T-helper 2 cell treated with Interferon-gamma antibody and Interleukin-4, amounts not matched to agents 100 ng/mL and 5 ng/mL, for 36 hours (primary cell): ENCODE measurements around the gene GID4. TPM values are rescaled to one million over a fixed set of nuclear protein-coding genes. Genes with fewer than 3 reads are reported as not detected.

Source experiments
- intact Hi-C: fragments of 100-400 bp; cut with micrococcal nuclease; formaldehyde crosslinking; loops from one replicate; pipeline ENCODE4 v1.15.1; 2023
- total RNA-seq: library from RNA; stranded (reverse); gene quantifications from 2 replicates; pipeline ENCODE4 v1.2.3, GENCODE V29; 2022

The GID4 gene
- total RNA-seq, 1 donor from 2014 or later, result 9.4 TPM

GRCh38 chr17:18041776-18042175 lies 2.6 kb downstream of the GID4 start:
- intact Hi-C loops, result loop anchor here (5.0 kb wide), 1 partner anchor 564 kb away; the partner anchor contains the start of gene MED9

GRCh38 chr17:18042983-18043382 lies 3.8 kb downstream of the GID4 start:
- intact Hi-C loops, result loop anchor here (5.0 kb wide), 1 partner anchor 566 kb away; the partner anchor contains the start of gene MED9

DNA sequence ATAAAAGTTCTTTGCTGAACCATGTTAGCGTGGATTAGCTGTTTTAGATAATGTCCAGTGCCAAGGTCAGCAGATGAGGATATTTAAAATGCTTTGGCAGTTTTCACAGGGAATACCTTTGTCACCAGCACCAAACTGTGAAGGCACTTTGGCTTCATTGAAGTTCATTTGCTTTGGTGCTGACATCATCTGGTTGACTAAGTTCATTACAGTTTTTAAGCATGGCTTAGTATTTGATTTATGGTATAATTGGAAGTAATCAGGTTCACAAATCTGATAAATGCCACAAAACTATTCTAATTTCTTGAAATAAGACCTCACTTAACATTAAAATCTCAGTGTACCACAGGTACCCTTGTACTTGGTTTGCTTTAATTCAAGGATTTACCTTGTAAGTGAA lies 4.3 kb downstream of the GID4 start:
- intact Hi-C loops, result loop anchor here (5.0 kb wide), 1 partner anchor 566 kb away; the partner anchor contains the start of gene MED9

DNA sequence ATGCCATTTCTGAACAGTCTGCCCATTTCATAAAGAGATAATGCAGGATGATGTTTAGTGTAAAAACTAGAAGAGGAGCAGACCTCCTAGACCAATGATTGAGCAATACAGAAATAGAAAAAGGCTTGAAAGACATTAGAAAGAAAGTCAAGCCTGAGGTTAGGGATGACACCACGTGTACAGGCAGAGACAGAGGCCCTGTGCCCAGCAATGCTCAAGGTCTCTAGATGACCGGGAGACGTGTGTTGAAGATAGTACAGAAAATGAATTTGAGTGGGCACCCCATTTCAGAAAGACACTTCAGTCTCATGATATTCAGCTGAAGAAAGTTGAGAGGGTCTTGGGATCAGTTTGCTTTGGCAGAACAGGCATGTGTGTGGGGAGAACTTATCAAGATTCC lies 5.4 kb downstream of the GID4 start:
- intact Hi-C loops, result loop anchor here (5.0 kb wide), 1 partner anchor 567 kb away; the partner anchor contains the start of gene MED9

DNA sequence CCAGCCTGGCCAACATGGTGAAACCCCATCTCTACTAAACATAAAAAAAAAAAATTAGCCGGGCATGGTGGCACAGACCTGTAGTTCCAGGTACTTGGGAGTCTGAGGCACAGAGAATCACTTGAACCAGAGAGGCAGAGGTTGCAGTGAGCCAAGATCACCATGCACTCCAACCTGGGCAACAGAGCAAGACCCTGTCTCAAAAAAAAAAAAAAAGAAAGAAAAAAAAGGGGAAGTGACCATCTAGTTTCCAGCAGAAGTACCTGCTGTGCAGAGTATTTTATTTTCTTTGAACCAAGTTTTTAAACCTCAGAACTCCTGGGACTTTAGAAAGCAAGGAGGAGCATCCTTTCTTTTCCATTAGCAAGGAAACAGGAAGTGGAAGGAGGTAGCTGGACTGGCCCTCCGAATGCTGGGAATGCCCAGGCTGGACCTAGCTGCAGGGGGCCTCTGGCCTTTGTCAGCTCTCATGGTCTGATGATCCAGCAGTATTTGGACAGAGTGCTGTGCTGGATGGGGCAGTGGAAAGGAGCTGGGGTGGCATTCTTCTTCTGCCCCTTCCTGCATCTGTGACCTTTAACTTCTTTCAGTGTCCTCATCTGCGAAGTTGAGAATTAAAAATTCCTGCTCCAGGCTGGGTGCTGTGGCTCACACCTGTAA lies 6.6 kb downstream of the GID4 start:
- intact Hi-C loops, result no loop called here

DNA sequence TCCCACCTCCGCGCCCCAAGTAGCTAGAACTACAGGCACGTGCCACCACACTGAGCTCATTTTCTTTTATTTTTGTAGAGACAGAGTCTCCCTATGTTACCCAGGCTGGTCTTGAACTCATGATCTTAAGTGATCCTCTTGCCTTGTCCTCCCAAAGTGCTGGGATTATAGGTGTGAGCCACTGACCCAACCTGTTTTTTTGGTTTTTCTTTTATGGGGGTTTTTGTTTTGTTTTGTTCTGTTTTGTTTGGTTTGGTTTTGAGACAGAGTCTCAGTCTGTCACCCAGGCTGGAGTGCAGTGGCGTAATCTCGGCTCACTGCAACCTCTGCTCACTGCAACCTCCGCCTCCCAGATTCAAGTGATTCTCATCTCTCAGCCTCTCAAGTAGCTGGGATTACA lies 16.4 kb downstream of the GID4 start:
- intact Hi-C loops, result no loop called here

DNA sequence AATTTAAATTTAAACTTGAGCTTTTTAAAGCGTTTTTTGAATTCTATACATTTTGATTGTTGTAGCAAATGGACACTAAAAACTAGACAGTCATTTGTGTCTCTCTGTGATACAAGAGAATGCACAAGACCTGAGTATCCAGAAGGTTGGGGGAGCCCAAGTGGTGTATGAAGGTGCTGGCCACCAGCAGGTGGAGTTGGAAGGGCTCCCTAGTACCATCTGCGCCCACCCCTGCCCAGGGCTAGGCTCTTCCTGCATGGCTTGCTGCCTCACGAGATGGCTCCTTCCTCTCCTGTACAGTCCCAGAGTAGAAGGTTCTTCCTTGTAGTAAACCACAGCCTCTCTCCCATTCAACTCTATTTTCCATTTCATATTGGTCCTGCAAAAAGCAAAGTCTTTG lies 17.0 kb downstream of the GID4 start:
- intact Hi-C loops, result no loop called here

DNA sequence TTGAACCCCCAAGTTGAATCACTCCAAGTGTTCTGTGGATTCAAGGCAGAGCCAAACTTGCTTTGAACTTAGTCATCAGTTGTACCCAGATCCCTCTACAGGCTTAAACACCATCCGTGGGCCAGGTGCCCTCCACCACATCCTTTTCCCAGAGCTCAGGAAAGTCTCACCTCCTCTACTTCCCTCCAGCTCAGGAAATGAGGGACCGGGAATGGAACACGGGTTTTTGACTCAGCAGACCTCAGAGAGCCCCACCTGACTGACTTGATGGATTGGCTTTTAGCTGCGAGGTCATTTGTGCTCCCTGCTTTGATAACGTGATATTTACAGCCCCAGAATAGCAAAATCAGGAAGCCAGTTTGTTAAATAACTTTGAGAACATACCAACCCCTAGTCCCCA lies 20.1 kb downstream of the GID4 start:
- intact Hi-C loops, result no loop called here

DNA sequence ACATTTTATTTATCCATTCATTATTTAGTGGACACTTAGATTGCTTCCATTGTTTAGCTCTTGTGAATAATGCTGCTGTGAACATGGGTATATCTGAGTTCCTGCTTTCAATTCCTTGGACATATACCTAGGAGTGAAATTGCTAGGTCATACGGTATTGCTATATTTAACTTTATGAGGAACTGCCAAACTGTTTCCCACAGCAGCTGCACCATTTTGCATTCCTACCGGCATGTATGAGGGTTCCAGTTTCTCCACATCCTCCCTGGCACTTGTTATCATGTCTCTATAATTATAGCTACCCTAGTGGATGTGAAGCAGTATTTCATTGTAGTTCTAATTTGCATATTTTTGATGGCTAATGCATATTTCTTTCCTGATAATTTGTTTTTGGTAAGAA lies 24.8 kb downstream of the GID4 start:
- intact Hi-C loops, result no loop called here

- intact Hi-C loops, result no loop called here
Observed at GRCh38 chr17:18065546-18065945, 26.3 kb downstream of the GID4 start.

DNA sequence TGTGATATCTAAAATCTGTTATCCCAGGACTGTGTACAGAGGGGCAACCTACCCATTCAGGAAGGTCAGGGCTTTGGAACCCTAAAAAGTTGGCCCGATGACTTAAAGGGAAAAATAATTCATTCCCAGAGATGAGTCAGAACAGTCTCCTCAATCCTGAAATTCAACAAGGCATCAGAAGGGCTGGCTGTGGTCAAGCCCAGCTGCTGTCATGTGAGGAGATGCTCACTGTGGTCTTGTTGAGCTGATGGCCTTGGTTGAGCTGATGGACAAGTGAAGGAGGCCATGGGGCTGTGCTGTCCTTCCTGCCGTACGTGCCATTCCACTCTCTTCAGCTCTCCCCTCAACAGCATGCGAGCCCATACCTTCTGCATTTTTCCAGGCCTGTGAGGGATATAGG lies 27.7 kb downstream of the GID4 start:
- intact Hi-C loops, result no loop called here

- intact Hi-C loops, result no loop called here
Observed at GRCh38 chr17:18069101-18069500, 29.9 kb downstream of the GID4 start.

DNA sequence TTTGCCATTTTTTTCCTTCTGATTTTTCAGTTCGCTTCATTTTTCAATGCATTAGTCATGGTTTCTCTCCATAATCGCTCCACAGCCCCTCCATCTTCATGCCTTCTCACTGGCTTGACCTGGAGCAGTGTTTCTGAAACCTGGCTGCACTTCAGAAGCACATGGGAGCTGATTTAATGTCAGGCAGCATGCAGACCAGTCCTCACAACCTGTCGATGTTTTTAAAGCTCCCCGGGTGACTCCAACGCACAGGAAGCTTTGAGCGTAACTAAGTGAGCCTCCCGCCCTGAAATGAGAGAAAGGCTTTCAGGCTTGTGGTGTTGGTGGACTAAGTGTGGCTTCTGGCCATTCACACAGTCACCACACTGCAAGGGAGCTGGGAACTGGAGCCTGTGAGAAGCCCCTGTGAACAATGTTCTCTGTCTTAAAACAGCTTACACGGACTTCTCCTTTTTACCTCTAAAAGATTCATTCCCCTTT lies 31.7 kb downstream of the GID4 start:
- intact Hi-C loops, result no loop called here

DNA sequence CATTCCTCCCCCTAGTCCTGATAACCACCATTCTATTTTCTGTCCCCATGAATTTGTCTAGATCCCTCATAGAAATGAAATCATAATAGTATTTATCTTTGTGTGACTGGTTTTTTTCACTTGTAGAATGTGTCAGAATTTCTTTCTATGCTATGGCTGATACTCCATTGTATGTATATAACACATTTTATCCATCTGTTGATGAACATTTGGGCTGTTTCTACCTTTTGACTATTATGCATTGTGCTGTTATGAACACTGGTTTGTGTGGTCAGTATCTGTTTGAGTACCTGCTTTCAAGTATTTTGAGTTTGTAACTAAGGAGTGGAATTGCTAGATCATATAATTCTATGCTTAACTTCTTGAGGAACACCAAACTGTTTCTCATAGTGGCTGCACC lies 32.5 kb downstream of the GID4 start:
- intact Hi-C loops, result no loop called here

- intact Hi-C loops, result no loop called here
Observed at GRCh38 chr17:18074566-18075272, 35.5 kb downstream of the GID4 start.

- intact Hi-C loops, result no loop called here
Observed at GRCh38 chr17:18076936-18077335, 37.7 kb downstream of the GID4 start.

GRCh38 chr17:18079543-18079942 lies 40.3 kb downstream of the GID4 start:
- intact Hi-C loops, result no loop called here

DNA sequence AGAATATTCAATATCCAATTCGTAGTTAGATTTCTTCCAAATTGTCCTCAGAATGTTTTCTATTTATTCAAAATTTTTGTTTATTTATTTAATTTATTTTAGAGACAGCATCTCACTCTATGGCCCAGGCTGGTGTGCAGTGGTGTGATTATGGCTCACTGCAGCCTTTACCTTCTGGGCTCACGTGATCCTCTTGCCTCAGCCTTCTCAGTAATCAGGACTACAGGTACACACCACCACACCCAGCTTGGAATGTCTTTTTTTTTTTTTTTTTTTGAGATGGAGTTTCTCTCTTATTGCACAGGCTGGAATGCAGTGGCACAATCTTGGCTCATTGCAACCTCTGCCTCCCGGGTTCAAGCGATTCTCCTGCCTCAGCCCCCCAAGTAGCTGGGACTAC lies 45.0 kb downstream of the GID4 start:
- intact Hi-C loops, result no loop called here

- intact Hi-C loops, result loop anchor here (1.0 to 5.0 kb wide), 3 partner anchors 49 to 224 kb away; partner anchors contain the start of genes ALKBH5, ATPAF2, GID4 and TOP3A
Observed at GRCh38 chr17:18087610-18088491, 48.6 kb downstream of the GID4 start, which contains the start of gene DRG2. DRG2 (plus strand) TSS chr17:18087948; CDS start chr17:18088024, 76 bp downstream.

DNA sequence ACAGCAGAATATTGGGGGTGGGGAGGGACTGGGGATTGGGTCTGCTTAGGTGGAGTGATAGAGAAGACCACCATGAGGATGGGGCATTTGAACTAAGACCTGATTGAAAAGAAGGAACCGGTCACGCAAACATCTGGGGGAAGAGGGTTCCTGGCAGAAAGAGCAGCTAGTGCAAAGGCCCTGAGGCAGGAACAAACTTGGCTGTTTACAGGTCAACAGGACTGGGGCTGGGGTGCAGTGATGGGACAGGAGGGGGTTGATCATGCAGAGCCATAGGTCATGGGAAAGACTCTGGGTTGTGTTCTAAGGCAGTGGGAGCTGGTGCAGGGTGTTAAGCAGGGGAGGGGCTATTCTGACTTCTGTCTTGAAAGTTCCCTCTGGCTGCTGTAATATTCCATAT lies 50.4 kb downstream of the GID4 start:
- intact Hi-C loops, result loop anchor here (5.0 kb wide), 2 partner anchors 93 to 223 kb away; partner anchors contain the start of genes ALKBH5 and TOP3A
